ENCODE results near the gene MAP1LC3C.

MAP1LC3C gene

DNA sequence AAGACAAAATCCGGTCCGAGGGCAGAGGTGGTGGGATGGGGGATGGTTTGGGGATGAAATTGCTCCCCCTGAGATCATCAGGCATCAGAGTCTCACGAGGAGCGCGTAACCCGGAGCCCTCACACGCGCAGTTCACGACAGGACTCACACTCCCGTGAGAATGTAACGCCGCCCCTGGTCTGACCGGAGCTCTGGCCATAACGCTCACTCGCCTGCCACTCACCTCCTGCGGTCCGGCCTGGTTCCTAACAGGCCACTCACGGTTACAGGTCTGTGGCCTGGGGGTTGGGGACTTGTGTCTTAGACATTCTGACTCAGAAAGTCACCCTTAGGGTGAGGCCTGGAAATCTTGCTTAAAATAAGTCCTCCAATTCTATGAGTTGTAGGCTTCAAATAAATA is 19.8 kb downstream of the MAP1LC3C start:
- no peak overlapping the region for H3K4me3 ChIP-seq (replicated peaks; ENCODE audit: insufficient read depth, low read length)
- H3K27ac ChIP-seq (replicated peaks), result no peak overlapping the region
- no peak for DNase-seq (ENCODE audit: low read depth in 1 of 2, low spot score in 1 of 2)
- TF ChIP-seq, protein P1, sequence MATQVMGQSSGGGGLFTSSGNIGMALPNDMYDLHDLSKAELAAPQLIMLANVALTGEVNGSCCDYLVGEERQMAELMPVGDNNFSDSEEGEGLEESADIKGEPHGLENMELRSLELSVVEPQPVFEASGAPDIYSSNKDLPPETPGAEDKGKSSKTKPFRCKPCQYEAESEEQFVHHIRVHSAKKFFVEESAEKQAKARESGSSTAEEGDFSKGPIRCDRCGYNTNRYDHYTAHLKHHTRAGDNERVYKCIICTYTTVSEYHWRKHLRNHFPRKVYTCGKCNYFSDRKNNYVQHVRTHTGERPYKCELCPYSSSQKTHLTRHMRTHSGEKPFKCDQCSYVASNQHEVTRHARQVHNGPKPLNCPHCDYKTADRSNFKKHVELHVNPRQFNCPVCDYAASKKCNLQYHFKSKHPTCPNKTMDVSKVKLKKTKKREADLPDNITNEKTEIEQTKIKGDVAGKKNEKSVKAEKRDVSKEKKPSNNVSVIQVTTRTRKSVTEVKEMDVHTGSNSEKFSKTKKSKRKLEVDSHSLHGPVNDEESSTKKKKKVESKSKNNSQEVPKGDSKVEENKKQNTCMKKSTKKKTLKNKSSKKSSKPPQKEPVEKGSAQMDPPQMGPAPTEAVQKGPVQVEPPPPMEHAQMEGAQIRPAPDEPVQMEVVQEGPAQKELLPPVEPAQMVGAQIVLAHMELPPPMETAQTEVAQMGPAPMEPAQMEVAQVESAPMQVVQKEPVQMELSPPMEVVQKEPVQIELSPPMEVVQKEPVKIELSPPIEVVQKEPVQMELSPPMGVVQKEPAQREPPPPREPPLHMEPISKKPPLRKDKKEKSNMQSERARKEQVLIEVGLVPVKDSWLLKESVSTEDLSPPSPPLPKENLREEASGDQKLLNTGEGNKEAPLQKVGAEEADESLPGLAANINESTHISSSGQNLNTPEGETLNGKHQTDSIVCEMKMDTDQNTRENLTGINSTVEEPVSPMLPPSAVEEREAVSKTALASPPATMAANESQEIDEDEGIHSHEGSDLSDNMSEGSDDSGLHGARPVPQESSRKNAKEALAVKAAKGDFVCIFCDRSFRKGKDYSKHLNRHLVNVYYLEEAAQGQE (IDR thresholded peaks at IDR 0.05; ENCODE audit: insufficient replicate concordance, low read depth), result no peak
- TF ChIP-seq, protein P2, sequence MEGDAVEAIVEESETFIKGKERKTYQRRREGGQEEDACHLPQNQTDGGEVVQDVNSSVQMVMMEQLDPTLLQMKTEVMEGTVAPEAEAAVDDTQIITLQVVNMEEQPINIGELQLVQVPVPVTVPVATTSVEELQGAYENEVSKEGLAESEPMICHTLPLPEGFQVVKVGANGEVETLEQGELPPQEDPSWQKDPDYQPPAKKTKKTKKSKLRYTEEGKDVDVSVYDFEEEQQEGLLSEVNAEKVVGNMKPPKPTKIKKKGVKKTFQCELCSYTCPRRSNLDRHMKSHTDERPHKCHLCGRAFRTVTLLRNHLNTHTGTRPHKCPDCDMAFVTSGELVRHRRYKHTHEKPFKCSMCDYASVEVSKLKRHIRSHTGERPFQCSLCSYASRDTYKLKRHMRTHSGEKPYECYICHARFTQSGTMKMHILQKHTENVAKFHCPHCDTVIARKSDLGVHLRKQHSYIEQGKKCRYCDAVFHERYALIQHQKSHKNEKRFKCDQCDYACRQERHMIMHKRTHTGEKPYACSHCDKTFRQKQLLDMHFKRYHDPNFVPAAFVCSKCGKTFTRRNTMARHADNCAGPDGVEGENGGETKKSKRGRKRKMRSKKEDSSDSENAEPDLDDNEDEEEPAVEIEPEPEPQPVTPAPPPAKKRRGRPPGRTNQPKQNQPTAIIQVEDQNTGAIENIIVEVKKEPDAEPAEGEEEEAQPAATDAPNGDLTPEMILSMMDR (IDR thresholded peaks at IDR 0.05; ENCODE audit: insufficient read depth, low read length), result no peak
- TF ChIP-seq POLR2AphosphoS5 (IDR thresholded peaks at IDR 0.05; ENCODE audit: low read depth) (no peak), SPI1 (IDR thresholded peaks at IDR 0.05; ENCODE audit: borderline replicate concordance, low read depth) (no peak), GABPA (IDR thresholded peaks at IDR 0.05; ENCODE audit: low read depth) (no peak)
- H3K27me3 ChIP-seq (ENCODE audit: insufficient read depth, poor library complexity, severe bottlenecking), result no peaks in the 10 kb centered on the region

DNA sequence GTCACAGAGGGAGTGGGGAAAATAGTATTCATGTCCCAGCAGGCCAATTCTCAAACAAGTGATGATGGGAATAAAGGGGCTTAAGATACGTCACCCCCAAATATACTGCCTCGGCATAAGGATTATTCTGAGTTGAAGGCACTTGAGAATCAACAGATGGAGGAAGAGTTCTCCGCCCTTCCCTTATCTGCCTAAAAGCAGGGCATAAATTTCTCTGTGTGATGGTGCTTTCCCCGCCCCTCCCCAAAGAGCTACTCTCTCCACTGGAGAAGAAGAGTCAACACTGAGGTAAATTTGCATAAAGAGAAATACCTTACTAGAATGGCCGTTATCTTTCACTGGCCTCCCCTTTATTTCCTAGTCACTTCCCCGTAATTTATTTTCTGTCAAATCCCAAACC is 22.7 kb downstream of the MAP1LC3C start:
- Histone ChIP-seq H3K4me3 (replicated peaks; ENCODE audit: insufficient read depth, low read length) (no peak overlapping the region), H3K27ac (replicated peaks) (no peak overlapping the region), H3K27me3 (ENCODE audit: insufficient read depth, poor library complexity, severe bottlenecking) (no peaks in the 10 kb centered on the region)
- no peak for TF ChIP-seq SPI1 (IDR thresholded peaks at IDR 0.05; ENCODE audit: borderline replicate concordance, low read depth)
- TF ChIP-seq, protein P2 (IDR thresholded peaks at IDR 0.05; ENCODE audit: insufficient read depth, low read length), result no peak
- TF ChIP-seq, protein P1 (IDR thresholded peaks at IDR 0.05; ENCODE audit: insufficient replicate concordance, low read depth), result no peak
- no peak for TF ChIP-seq POLR2AphosphoS5 (IDR thresholded peaks at IDR 0.05; ENCODE audit: low read depth)
- TF ChIP-seq GABPA (IDR thresholded peaks at IDR 0.05; ENCODE audit: low read depth), result no peak
- no peak for DNase-seq (ENCODE audit: low read depth in 1 of 2, low spot score in 1 of 2)

DNA sequence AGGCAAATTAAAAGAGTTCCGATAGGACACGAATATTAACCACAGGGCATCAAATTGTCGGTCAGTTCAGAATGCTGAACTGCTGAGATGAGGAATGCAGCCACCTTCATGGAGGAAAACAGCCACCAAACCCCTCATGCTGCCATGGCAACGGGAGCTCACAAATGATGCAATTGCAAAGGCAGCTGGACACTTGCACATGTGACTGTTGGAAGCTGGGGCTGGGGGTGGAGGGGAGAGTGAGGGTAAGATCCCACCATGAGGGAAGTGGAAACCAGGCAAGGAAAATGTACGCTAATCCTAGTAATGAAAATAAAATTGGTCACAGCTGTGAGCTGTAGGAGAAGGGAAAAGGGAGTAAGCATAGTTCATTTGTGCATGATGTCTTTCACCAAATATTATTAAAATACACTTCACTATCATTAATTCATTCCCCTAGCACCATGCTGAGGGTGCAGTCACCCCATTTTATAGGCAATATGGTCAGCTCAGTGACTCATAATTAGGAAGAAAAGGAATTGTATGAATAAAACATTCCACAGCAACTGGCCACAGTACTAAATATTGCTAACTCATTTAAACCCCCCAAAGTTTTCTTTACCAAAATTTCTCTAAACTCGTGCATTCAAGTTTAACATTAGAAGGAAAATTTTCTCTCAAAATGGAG is 26.1 kb downstream of the MAP1LC3C start:
- Histone ChIP-seq H3K27ac (replicated peaks) (no peak overlapping the region), H3K27me3 (ENCODE audit: insufficient read depth, poor library complexity, severe bottlenecking) (no peaks in the 10 kb centered on the region), H3K4me3 (replicated peaks; ENCODE audit: insufficient read depth, low read length) (no peak overlapping the region)
- TF ChIP-seq, protein P1 (IDR thresholded peaks at IDR 0.05; ENCODE audit: insufficient replicate concordance, low read depth), result no peak
- no peak for TF ChIP-seq SPI1 (IDR thresholded peaks at IDR 0.05; ENCODE audit: borderline replicate concordance, low read depth)
- TF ChIP-seq, protein P2 (IDR thresholded peaks at IDR 0.05; ENCODE audit: insufficient read depth, low read length), result no peak
- TF ChIP-seq GABPA (IDR thresholded peaks at IDR 0.05; ENCODE audit: low read depth), result no peak
- no peak for DNase-seq (ENCODE audit: low read depth in 1 of 2, low spot score in 1 of 2)
